Thyroid gland (tissue), 4 donors: Measurements from ENCODE around the gene VWF. TPM values are rescaled to one million over a fixed set of nuclear protein-coding genes. Genes with fewer than 3 reads are reported as not detected.

Source experiments
- DNase-seq, 2 donors: peaks; one replicate each; pipeline ENCODE4 v3.0.0-alpha.2; 2019
- H3K27ac ChIP-seq, 3 donors: fragments of 200-600 bp; sonication (generic); 1 replicate in 2 of 3; 2 replicates in 1 of 3; pipeline ENCODE4 v1.5.1; 2016 to 2019; ENCODE audit warnings: mild to moderate bottlenecking in 1 of 3, moderate library complexity in 1 of 3
- H3K27me3 ChIP-seq: fragments of 200-600 bp; sonication (generic); one replicate; pipeline ENCODE4 v1.5.1; 2019
- H3K36me3 ChIP-seq, 2 donors: fragments of 200-600 bp; sonication (generic); one replicate each; pipeline ENCODE4 v1.5.1; 2016 to 2019
- H3K4me1 ChIP-seq, 2 donors: fragments of 200-600 bp; sonication (generic); one replicate each; pipeline ENCODE4 v1.5.1; 2017 to 2019
- H3K4me3 ChIP-seq, 3 donors: fragments of 200-600 bp; sonication (generic); replicated peaks in 1 of 3; 1 replicate in 2 of 3; 2 replicates in 1 of 3; pipeline ENCODE4 v1.5.1; 2016; ENCODE audit warnings: mild to moderate bottlenecking in 1 of 3
- H3K9me3 ChIP-seq: fragments of 200-600 bp; sonication (generic); one replicate; pipeline ENCODE4 v1.5.1; 2017
- CTCF ChIP-seq, 6 experiments: fragments of 200-600 bp in 3 of 6; fragments of 450-650 bp in 3 of 6; sonication (generic) in 3 of 6; IDR thresholded peaks; one replicate each; pipeline ENCODE4 v1.5.1; 2016 to 2019; ENCODE audit warnings: antibody characterized with exemption in 6 of 6, mild to moderate bottlenecking in 2 of 6, inconsistent platforms in 1 of 6, moderate library complexity in 1 of 6
- POLR2A ChIP-seq, 2 donors: fragments of 450-650 bp; IDR thresholded peaks; one replicate each; pipeline ENCODE4 v1.6.1; 2017; ENCODE audit warnings: antibody characterized with exemption in 2 of 2, mild to moderate bottlenecking in 2 of 2, moderate library complexity in 1 of 2
- WGBS, 2 donors: methylation state at CpG; one replicate each; pipeline ENCODE4 v1.1.5; 2017; 5-methylcytosine and 5-hydroxymethylcytosine counted together
- intact Hi-C: fragments of 100-400 bp; cut with DNase I; formaldehyde crosslinking; loops from one replicate; pipeline ENCODE4 v1.15.1; 2023
- total RNA-seq, 4 donors: library from RNA; depleted of rRNA; stranded (reverse); fragments of >200 nt; gene quantifications; one replicate each; pipeline ENCODE4 v1.2.3, GENCODE V29; 2016

Gene VWF
- total RNA-seq, 4 donors from 2014 or later, result 54.3 to 169 (median 98.5) TPM

GRCh38 chr12:6091786-6092566 is 32.5 kb downstream of the VWF start:
- peaks cover 0 to 26% of the 10 kb centered on the region in 2 donors for H3K4me1 ChIP-seq
- intact Hi-C loops, result no loop called here
- 95% methylated on average over 13 to 14 of the region's 14 CpGs for WGBS, 2 donors
- no peaks in the 10 kb centered on the region for H3K9me3 ChIP-seq
- TF ChIP-seq CTCF (IDR thresholded peaks at IDR 0.05), result no peak
- TF ChIP-seq POLR2A (IDR thresholded peaks at IDR 0.05), result no peak
- no peaks in the 10 kb centered on the region for H3K36me3 ChIP-seq
- DNase-seq, result no peak
- no peaks in the 10 kb centered on the region for H3K27me3 ChIP-seq
- H3K27ac ChIP-seq, result no peak overlapping the region
- H3K4me3 ChIP-seq, result no peak overlapping the region

GRCh38 chr12:6090803-6091202 is 33.7 kb downstream of the VWF start:
- Histone ChIP-seq H3K27me3 (no peaks in the 10 kb centered on the region), H3K36me3 (no peaks in the 10 kb centered on the region), H3K27ac (no peak overlapping the region), H3K4me1 (peaks cover 0 to 26% of the 10 kb centered on the region in 2 donors), H3K9me3 (no peaks in the 10 kb centered on the region), H3K4me3 (no peak overlapping the region)
- intact Hi-C loops, result no loop called here
- no peak for TF ChIP-seq CTCF (IDR thresholded peaks at IDR 0.05)
- no peak for TF ChIP-seq POLR2A (IDR thresholded peaks at IDR 0.05)
- 38 to 40% methylated on average over 6 of the region's 6 CpGs for WGBS, 2 donors
- no peak for DNase-seq

- 41 to 46% methylated on average over 15 of the region's 15 CpGs for WGBS, 2 donors
- H3K4me3 ChIP-seq, result no peak overlapping the region
Observed at GRCh38 chr12:6088921-6089747, 35.3 kb downstream of the VWF start.

GRCh38 chr12:6086316-6086715 is 38.2 kb downstream of the VWF start:
- 96 to 98% methylated on average over 2 of the region's 2 CpGs for WGBS, 2 donors
- Histone ChIP-seq H3K4me3 (no peak overlapping the region), H3K36me3 (no peaks in the 10 kb centered on the region), H3K27me3 (no peaks in the 10 kb centered on the region), H3K4me1 (peaks cover 0 to 29% of the 10 kb centered on the region in 2 donors), H3K9me3 (no peaks in the 10 kb centered on the region), H3K27ac (no peak overlapping the region)
- TF ChIP-seq CTCF (IDR thresholded peaks at IDR 0.05) (no peak), POLR2A (IDR thresholded peaks at IDR 0.05) (no peak)
- intact Hi-C loops, result no loop called here
- no peak for DNase-seq

More at GRCh38 chr12:6088921-6089747, 35.3 kb downstream of the VWF start:
- intact Hi-C loops, result no loop called here
- peak in 1 of 2 donors; percentile 25 for DNase-seq
- H3K27ac ChIP-seq, result peak overlapping the region in 1 of 3 donors; percentile 20
- H3K27me3 ChIP-seq, result no peaks in the 10 kb centered on the region
- TF ChIP-seq POLR2A (IDR thresholded peaks at IDR 0.05), result no peak
- TF ChIP-seq CTCF (IDR thresholded peaks at IDR 0.05), result no peak
- H3K9me3 ChIP-seq, result no peaks in the 10 kb centered on the region
- peaks cover 0 to 38% of the 10 kb centered on the region in 2 donors for H3K4me1 ChIP-seq
- no peaks in the 10 kb centered on the region for H3K36me3 ChIP-seq

- WGBS, 2 donors, result 72 to 86% methylated on average over 3 of the region's 3 CpGs
Observed at GRCh38 chr12:6085841-6086240, 38.6 kb downstream of the VWF start.

More at GRCh38 chr12:6085841-6086240, 38.6 kb downstream of the VWF start:
- TF ChIP-seq POLR2A (IDR thresholded peaks at IDR 0.05) (no peak), CTCF (IDR thresholded peaks at IDR 0.05) (no peak)
- Histone ChIP-seq H3K27me3 (no peaks in the 10 kb centered on the region), H3K4me1 (peaks cover 0 to 24% of the 10 kb centered on the region in 2 donors), H3K9me3 (no peaks in the 10 kb centered on the region), H3K36me3 (no peaks in the 10 kb centered on the region), H3K4me3 (no peak overlapping the region), H3K27ac (no peak overlapping the region)
- DNase-seq, result no peak
- intact Hi-C loops, result no loop called here
